Stimulated activated CD8-positive, alpha-beta memory T cell treated with anti-CD3 and anti-CD28 coated beads, Interleukin-2, amount 100 ng/mL, for 1 hour (primary cell): ENCODE measurements around the gene ARVCF.

Experiments used
- DNase-seq, 2 donors: peaks; one replicate each; pipeline ENCODE4 v3.0.0-alpha.2; 2020; ENCODE audit warnings: low read depth in 2 of 2

The ARVCF gene

DNA sequence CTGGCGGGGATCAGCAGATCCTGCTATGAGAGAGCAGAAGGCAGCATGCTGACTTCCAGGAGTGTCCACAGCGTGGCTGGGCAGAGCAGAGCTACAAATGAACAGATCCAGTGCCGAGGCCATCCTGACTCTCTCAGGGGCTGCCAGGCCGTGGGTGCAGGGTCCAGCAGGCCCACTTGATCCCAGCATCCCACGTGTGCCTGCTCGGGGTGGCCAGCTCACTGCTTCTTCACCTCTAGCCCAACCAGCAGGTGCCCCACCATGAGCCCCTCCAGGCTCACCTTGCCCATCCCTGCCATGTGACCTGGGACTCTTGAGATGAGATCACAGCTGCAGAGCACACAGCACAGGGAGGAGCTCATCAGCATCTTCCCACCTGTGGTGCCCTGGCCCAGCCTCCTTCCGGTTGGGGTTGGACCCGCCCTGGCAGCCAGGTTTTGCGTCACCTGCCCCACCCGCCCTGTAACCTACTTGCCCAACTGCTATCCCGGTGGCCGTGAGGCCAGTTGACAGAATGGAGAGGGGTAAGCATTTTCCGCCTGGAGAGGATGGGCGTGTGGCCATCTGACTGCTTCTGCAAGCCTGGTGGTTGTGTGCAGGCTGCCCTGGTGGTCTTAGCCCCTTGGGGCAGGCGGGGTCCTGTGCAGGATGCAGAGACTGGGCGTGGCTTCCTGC lies 15.2 kb upstream of the ARVCF start:
- no peak for DNase-seq

GRCh38 chr22:20029550-20030225 lies 13.1 kb upstream of the ARVCF start:
- no peak for DNase-seq

DNA sequence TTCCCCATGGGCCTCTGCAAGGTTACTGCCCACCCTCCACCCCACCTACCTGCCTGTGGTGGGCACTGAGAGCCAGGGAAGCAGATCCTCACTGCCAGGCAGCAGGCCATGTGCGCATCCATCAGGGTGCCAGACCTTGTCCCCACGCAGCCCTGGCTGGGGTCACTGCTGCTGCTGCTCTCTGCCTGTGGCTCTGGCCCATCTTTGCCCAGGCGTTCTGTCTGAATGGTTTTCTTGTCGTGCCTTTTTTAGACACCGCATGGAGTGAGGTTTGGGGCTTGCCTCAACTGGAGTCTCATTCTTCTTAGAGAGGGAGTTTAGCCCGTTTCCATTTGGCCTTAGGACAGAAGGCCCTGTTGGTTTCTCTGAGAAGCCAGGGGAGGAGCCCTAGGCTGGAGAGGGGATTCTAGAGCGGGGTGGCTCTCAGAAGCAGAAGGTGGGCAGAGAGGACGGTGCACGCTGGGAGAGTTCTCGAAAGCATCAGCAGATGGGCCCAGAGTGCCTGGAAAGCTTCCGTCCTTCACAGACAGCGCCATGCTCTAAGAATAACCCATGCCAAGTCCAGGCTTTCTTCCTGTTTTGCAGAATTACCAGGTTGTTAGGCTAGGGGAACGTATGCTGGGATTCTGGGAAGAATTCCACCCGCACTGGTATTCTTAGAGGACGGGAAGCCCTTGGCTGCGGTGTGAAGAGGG lies 12.4 kb upstream of the ARVCF start:
- no peak for DNase-seq

GRCh38 chr22:20027966-20028854 lies 11.6 kb upstream of the ARVCF start:
- no peak for DNase-seq

GRCh38 chr22:20026996-20027601 lies 10.5 kb upstream of the ARVCF start:
- no peak for DNase-seq

- DNase-seq = no peak
Measured at GRCh38 chr22:20026204-20026908, 9.7 kb upstream of the ARVCF start.

DNA sequence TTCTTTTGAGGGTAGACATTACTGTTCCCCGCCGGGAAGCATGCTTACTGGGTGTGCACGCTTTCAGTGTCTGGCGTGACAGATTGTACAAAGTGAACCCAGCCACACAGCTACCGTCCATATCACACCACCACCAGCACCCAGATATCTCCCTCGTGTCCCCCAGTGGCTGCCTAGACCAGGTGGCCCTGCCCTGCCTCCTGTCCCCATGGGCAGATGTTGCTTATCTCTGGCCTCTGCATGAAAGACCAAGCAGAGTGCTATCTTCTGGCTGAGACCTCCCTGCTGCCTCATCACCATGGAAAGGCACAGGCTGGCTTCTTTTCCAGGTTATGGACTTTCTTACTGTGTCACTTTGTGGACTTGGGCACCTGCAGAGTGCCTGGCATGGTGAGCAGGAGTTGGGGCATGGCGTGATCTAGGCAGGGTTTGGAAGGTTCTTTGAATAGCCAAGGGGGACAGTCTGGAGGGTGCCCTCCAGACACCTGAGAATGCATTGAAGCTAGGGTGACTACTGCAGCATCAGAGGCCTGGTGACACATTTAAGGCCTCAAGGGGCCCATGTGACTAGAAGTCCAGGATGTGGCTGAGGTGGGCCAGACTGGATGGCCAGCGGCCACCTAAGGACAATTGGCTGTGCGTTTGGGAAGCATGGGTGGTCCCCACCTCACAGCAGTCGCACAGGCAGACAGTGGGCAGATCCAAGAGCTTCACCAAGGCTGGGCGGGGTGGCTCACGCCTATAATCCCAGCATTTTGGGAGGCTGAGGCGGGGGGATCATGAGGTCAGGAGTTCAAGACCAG lies 9.0 kb upstream of the ARVCF start:
- no peak for DNase-seq

GRCh38 chr22:20024650-20025397 lies 8.2 kb upstream of the ARVCF start:
- no peak for DNase-seq

DNA sequence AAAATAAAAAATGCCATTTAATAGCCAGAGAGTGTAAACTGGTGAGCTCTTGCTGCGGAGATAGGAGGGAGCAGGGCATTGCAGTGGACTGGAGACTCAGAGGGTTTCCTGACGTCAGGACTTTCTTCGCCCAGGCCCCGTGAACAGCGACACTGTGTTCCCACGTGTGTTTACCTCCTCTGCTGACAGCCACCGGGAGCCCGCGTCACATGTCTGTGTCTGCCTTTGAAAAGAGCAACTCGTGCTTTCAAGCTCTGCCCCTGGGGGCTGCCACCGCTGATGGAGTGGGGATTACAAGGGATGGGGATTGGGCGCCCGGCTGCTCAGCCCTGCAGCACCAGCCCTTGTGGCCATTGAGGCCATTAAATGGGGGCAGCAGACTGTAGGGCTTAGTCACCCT lies 7.6 kb upstream of the ARVCF start:
- no peak for DNase-seq

DNA sequence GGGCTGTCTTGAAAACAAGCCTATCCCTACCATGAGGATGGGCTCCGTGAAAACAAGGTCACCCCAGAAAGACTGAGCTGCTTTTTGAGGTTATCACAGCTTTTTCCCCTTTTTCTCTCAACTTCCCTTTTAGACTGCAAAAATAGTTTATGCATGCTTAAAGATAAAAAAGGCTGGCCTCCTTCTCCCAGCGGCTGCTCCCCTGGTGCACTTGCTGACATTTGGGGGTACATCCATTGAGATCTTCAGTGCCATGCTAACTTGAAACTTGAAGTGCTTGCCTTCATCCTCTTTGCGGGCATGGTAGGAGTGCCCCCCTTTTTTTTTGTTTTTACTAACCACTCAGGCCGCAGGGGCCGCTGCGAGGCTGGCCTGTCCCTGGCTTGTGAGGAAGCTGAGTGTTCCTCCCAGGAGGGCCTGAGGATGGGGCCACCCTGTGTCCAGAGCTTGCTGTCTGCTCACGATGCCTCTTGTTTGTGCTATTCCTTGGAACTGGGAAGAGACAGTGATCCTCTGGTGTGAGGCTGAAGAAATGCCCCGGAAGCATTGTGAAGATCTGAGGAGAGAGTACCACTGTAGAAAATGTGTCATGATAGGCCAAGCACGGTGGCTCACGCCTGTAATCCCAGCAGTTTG lies 6.5 kb upstream of the ARVCF start:
- no peak for DNase-seq

GRCh38 chr22:20022231-20022977 lies 5.8 kb upstream of the ARVCF start:
- DNase-seq = no peak

- DNase-seq = no peak
Measured at GRCh38 chr22:20021196-20022181, 4.9 kb upstream of the ARVCF start.

- DNase-seq = peak; percentile 85 to 86
Measured at GRCh38 chr22:20020533-20021195, 4.0 kb upstream of the ARVCF start, which contains the start of gene TANGO2. TANGO2 (plus strand) TSS chr22:20021110; CDS start chr22:20036799, 15,689 bp downstream.

DNA sequence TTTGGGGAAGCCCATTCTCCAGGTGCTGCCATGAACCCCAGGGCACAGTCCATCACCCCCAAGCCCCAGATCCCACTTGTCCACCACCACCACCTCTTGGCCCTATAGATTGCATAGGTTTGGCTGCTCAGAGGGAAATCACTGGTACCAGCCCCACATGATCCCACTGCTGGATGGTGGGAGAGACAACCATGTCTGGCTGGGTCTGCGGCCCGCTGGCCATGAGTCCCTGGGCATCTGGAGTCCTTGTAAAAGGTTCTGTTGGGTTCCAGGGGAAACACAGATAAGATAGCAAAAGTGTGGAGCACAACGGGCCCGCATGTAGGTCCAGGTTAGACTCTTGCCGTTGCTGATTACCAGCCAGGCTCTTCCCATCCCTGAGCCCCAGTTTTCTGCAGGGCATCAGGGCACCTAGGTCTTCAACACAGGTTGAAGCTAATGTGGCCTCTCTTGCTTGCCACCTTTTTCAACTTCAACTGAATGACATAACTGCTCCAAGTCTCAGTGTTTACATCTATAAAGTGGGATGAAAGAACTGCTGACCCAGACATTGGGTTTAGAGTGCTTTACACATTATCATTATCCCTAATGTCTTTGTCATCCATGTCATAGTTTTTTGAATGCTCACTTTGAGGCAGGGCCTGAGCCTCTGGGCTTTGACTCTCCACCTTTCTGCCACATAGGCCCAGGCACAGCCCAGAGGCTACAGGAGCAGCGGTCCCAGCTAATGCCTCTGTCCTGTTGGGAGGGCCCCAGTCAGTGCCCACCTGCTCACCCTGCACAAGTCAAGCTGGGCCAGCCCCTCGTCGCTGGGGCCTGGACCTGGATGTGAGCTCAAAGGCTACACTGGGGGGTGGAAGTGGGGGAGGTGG lies 3.3 kb upstream of the ARVCF start:
- no peak for DNase-seq

DNA sequence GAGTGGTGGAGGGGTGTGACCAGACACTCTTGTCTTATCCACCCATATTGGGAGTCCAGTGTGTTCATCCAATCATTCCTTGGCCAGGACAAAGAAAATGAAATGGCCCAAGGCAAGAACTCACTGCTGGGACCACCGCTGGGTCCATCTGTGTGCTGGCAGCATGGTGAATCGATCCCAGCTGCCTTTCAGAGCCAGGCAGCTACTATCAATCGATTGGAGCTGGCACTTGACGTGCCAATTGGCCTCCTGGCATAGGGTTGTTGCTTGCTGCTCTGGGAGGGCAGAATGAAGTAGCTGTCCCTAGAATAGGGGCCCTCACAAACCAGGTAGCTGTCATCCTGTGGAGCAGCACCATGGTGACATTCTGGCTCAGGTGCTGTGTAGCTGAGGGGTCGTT lies 1.4 kb upstream of the ARVCF start:
- no peak for DNase-seq
